GM10248 (cell line): ENCODE results near the gene RUVBL2.
A peak's percentile ranks its signal among the peaks of the same experiment; 100 is the strongest.

Experiments used
- CTCF ChIA-PET: fragments of 300-600 bp; sonication (Branson Sonifier 250); formaldehyde crosslinking; extraction: SDS; loops from one replicate; lab custom pipeline; 2021; ENCODE audit warnings: antibody characterized with exemption; lab: Yijun Ruan, JAX
- POLR2A ChIA-PET: fragments of 350-650 bp; sonication (Branson Sonifier 250); formaldehyde crosslinking; extraction: SDS; loops from one replicate; lab custom pipeline; 2020; ENCODE audit warnings: antibody characterized with exemption; lab: Yijun Ruan, JAX
- DNase-seq: peaks from one replicate; pipeline ENCODE4 v3.0.0; 2012; ENCODE audit errors: extremely low spot score
- TF ChIP-seq, protein P1 (sequence below): IDR thresholded peaks from 2 replicates; pipeline ENCODE4 v1.5.1; 2012; ENCODE audit warnings: mild to moderate bottlenecking, low read depth; ENCODE audit errors: extremely low read depth, missing control alignments, control extremely low read depth

Gene RUVBL2

DNA sequence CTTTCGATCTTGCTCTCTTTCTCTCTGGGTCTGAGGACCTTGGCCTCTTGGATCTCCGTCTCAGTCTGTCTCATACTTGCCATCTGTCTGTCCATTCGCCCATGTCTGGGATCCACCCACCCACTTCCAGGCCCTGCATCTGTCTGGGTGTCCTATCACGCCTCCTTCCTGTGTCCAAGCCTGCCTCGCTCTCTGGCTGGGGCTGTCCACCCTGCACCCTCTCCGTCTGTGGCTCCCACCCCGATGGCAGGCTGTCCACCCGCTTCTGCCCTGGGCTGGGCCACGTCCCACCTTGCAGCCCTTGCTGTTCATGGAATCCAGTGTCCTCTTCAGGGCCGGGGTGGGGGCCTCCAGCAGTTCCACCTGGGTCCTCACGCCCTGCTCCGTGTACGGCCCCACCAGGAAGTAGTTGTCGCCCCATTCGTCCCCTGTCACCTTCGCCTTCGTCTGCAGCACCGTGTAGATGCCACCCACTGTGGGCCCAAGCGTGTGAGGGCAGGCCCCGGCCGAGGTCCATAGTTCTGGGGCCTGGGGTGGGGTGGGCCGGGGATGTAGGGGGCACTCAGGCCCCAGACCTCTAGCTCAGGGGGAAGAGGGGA lies 2.6 kb upstream of the RUVBL2 start:
- TF ChIP-seq, protein P1, sequence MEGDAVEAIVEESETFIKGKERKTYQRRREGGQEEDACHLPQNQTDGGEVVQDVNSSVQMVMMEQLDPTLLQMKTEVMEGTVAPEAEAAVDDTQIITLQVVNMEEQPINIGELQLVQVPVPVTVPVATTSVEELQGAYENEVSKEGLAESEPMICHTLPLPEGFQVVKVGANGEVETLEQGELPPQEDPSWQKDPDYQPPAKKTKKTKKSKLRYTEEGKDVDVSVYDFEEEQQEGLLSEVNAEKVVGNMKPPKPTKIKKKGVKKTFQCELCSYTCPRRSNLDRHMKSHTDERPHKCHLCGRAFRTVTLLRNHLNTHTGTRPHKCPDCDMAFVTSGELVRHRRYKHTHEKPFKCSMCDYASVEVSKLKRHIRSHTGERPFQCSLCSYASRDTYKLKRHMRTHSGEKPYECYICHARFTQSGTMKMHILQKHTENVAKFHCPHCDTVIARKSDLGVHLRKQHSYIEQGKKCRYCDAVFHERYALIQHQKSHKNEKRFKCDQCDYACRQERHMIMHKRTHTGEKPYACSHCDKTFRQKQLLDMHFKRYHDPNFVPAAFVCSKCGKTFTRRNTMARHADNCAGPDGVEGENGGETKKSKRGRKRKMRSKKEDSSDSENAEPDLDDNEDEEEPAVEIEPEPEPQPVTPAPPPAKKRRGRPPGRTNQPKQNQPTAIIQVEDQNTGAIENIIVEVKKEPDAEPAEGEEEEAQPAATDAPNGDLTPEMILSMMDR = no peak
- POLR2A ChIA-PET = interaction anchor here (0.9 kb wide), 2 partner anchors 12 to 25 kb away, joined by 3 read pairs; no protein-coding TSS in a partner anchor
- DNase-seq = no peak
- CTCF ChIA-PET = interaction anchor here (1.2 to 4.5 kb wide), 7 partner anchors 9 to 203 kb away, joined by 3 to 129 read pairs (median 14); no protein-coding TSS in a partner anchor

DNA sequence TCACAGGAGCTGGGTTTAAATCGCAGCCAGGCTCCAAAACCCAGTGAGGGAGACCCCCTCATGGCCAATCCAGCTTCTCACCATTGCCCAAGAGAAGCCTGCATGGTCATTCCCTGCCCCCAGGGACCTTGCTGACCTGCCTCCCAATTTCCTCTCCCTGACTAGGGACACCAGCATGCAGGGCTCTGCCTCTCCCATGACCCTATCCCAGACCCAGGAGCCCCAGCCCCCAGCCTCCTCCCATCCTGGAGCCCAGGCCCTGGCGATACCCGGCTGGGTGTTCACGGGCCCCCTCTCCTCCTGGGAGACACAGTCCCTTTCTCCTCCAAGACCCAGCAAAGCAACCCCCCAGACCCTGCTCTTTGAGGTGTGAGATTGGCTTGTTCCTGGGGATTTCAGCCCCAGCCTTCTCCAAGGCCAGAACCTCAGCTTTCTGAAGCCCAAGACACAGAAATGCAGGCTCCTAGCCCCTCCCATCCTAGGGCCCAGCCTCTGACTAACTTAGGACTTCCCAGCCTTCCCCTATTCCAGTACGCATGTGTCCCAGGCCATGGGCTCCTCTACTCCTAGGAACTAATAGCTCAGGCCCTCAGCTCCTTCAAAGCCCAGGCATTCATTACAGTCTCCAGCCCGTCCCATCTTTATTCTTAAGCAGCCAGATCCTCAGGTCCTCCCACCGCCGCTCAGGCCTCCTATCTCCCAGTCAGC lies 1.7 kb upstream of the RUVBL2 start:
- POLR2A ChIA-PET = interaction anchor here (2.3 kb wide), 2 partner anchors 25 to 117 kb away, joined by 25 to 29 read pairs; partner anchors contain the start of gene FTL
- DNase-seq = peak; percentile 56
- TF ChIP-seq, protein P1 = no peak
- CTCF ChIA-PET = interaction anchor here (1.1 to 4.5 kb wide), 10 partner anchors 8 to 204 kb away, joined by 3 to 129 read pairs (median 12); no protein-coding TSS in a partner anchor

DNA sequence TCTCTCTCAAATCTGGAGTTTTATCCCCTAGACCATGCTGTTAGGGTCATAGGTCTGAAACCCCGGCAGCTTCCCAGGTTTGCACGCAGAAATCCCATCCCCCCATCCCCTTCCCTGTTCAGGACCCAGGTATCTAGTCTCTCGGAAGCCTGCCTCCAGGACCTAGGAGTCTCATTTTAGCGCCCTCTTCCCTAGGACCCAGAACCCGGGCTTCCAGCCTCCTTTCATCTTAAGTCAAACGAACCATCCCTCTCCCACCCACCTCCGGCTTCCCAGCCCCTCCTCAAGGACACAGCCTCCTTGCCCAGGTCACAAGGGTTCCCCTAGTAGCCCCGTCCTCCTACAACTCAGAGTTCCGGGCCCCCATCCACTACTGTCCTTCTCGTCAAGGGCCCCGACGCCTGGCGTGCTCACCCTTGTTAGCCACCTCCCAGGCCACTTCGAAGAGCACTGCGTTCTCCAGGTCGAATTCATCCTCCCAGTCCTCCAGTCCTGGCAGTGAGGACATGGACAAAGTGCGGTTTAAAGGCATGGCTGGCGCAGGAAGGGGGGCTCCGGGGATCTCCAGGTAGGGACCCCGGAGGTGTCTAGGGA lies 1.0 kb upstream of the RUVBL2 start:
- POLR2A ChIA-PET = interaction anchor here (0.6 to 2.3 kb wide), 11 partner anchors 9 to 128 kb away, joined by 3 to 29 read pairs (median 6); partner anchors contain the start of gene FTL
- CTCF ChIA-PET = interaction anchor here (0.8 to 4.5 kb wide), 32 partner anchors 11 to 478 kb away, joined by 3 to 129 read pairs (median 4); partner anchors contain the start of genes FTL and LIN7B
- TF ChIP-seq, protein P1 = no peak
- DNase-seq = no peak

DNA sequence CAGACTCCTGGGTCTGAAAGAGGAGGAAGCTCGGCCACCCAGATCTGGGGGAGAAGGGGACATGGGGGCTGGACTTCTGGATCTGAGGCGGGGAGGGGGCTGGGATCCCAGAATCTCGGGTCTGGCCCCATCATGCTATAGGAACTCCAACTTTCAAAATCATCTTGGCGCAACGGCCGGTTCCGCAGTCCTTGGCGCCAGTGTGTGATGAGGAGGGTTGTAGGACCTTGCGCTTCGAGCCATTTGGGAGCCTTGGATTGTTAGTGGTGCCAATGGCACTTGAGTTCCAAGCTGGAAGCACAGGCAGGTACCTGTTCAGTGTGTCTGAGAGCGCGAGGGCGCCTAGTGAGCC lies 324 bp downstream of the RUVBL2 start:
- no peak for DNase-seq
- CTCF ChIA-PET = interaction anchor here (0.7 to 4.5 kb wide), 28 partner anchors 9 to 449 kb away, joined by 3 to 129 read pairs (median 6); partner anchors contain the start of genes DHDH, FTL, LIN7B and NUCB1
- POLR2A ChIA-PET = interaction anchor here (0.6 to 2.3 kb wide), 11 partner anchors 10 to 375 kb away, joined by 3 to 29 read pairs (median 7); partner anchors contain the start of genes FTL, PPP1R15A, RPL18 and SPHK2
- TF ChIP-seq, protein P1 = no peak

DNA sequence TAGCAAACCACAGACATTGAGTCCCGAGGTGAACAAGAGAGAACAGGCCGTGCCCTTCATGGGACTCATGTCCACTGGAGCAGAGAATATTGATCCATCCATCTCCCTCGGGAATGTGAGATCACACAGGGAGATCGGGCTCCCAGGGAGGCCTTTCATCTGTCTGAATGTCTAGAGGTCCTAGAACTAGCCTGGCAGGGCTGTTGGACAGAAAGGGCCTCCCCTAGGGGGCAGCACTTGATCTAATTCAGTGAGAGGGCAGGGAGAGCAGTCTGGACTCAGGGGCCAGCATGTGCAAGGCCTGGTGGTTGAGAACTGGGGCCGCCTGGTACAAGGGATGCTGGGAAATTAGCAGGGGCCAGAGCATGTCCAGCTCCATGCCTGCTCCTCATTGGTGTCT lies 4.3 kb downstream of the RUVBL2 start:
- ChIA-PET POLR2A (no interaction called here), CTCF (interaction anchor here (0.8 to 4.7 kb wide), 12 partner anchors 9 to 411 kb away, joined by 3 to 45 read pairs (median 4); a partner anchor contains a TSS)
- TF ChIP-seq, protein P1 = peak; percentile 41
- peak; percentile 54 for DNase-seq
